HG03521 (cell line): ENCODE measurements around the gene NAV2.

Source experiments
- ATAC-seq: cut with Tn5 transposase; IDR thresholded peaks from one replicate; pipeline ENCODE4 v1.9.1; 2021; ENCODE audit warnings: mild to moderate bottlenecking, moderate library complexity; ENCODE audit not compliant: unreplicated experiment

NAV2 gene

DNA sequence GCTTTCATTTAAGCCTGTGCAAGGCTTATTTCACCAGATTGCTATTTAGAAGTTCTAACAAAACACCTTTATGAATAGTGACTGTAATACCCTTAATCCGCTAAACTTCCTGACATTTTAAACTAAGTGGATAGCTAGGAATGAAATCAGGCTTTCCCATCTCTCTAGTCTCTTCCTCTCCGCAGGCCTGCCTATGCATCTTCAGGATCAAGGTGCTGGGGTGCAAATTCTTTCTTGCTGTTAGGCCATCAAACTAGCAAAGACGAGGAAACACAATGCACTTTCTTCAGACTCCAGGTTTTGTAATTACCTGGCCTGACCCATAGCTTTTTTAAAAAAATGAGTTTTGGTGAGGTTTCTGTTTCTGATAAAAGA is 298.2 kb downstream of the NAV2 start:
- no peak for ATAC-seq

DNA sequence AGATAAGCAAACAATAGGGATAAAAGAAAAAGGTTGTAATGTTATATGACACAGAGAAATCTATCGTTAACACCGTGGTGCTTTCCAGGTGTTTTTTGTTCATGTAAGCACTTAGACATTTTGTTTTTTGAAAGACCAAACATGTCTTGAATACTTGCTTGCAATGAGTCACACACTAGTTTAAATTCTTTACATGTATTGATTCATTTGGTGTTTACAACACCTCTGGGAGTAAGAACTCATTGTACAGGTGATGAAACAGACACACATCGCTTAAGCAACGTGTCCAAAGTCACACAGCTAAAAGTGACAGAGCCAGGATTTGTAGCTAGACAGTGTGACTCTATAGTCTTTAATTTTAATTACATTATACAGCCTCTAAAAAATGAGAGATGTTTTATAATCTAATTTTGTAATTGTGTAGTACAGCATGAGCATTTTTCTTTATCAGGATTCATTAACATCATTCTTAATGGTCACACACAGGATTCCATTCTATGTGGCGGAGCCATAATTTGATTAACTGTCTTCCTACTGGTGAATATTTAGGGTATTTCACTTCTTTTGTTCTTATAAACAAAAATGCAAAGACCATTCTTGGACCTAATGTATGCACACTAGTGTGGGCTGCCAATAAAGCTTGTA is 298.8 kb downstream of the NAV2 start:
- ATAC-seq: no peak

DNA sequence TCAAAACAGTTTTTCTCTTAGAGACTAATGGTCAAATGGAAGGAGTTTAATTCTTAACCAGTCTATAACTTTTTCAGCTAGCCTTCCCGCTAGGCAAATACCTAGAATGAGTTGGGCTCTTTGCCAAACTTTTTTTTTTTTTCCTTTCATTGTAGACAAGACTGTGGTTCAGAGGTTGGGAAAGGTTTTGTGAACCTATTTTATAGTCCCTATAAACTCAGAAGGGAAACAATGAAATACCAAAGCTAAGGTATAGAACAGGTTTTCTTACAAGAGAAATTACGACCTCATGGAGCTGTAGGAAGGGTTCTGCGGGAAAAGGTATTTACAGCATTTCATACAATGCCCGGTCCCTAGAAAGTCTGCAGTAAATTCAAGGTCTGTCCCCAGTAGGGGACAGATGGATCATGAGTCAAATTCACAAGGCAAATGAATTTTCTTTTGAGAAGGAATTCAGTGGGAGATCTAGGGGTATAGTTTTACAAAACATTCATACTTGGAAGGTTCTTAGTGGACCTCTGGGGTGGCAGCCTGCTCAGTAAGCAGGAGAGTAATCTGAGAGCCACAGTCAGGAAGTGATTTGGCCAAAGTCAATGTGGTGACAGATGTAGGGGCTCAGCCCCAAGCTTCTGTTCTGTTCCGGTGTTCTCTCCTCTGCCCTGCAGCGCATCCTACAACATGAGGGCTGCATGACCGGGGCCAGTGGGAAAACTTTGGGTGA is 300.9 kb downstream of the NAV2 start:
- no peak for ATAC-seq

DNA sequence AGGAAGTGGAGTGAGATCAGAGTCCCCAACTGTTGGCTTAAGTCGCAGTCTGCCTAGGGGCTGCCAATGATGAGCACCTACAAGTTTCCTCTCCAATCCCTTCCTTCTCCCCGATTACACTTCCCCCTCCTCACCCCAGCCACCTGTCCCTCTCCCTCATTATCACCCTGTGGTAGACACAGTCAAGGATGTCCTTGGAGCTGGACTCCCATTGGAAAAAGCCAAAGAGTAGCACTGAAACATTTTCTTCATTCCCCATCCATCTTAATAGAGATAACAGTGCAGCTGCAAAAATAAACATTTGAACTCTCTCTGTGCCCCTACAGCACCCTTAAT is 301.4 kb downstream of the NAV2 start:
- ATAC-seq: no peak

DNA sequence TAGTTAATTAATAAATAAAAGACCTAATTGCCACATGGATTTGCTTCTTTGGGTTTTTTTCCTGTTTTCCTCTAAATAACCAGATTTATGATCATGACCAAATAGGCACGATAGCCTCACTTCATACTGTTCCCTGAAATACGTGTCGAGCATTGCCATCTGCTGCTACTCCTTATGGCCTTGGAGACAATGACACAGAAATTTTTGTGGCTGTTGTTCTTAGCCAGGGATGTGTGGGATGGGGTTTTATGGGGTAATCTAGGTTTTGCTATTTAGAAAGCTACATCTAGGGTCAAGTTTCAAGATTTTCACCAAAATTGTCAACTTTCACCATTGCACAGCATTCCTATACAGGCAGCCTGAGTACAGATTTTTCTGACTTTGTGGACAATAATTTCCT is 302.5 kb downstream of the NAV2 start:
- ATAC-seq: no peak

DNA sequence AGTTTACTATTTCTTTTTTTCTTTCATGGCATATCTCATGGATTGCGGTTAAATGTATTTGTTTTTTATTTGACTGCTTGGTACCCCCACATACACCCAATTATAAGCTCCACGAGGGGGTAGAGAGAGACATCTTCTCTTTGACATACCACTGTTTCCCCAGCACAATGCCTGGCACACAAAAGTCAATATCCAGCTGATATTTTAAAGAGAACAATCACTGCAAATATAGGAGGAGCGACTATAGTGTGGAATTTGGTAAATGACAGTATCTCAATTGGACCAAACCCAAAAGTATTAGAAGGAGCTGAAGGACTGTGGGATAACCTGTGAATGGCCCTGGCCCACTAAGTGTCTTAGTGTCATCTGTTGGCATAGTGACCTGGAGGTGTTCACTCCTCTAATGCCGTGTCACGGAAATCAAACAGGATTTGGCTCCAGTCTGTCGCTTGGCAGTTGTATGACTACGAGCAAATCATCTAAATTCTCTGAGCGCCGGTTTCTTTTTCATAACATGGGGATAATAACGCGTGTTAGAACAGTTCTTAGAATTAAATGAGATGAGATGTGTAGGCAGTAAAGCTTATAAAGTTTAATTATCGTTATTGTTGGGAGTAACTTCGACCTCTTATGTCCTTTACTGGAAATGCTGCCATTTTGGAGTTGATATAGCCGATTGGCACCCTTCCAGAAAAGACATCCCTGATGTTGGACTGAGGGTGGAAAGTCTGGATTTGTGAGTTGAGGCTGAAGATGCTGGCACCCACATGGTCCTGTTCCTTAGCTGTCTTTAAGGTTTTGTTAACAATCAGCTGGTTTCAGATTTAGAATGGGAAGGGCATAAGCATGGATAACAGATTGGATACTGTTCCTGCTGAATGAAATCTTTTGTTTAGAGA is 303.1 kb downstream of the NAV2 start:
- no peak for ATAC-seq

DNA sequence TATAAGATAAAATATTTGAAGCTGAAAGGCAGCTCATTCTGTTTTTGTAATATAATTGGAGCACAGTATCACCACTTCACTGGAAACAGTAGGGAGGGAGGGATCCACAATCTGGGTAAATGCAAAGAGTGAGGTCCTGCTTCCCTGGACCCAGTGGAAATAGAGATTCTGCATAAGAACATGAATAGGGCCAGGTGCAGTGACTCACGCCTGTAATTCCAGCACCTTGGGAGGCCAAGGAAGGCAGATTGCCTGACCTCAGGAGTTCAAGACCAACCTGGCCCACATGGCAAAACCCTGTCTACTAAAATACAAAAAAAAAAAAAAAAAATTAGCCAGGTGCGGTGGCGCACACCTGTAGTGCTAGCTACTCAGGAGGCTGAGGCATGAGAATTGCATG is 303.9 kb downstream of the NAV2 start:
- no peak for ATAC-seq

DNA sequence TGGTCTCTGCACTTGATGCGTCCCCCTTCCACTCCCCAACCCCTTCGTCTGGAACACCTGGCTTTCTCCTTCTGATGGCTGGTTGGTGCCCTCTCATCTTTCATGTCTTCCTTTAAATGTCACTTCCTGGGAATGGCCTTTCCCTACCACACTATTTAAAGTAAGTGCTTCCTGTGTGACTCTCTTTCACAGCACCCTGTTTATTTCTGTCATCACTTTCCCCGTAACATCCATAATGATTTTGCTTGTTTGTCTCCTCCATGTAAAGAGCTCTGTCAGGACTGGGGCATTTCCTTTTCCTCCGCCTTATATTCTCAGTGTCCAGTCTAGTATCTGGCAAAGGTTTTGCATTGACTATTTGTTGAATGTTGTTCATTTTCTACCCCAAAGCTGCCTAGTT is 304.7 kb downstream of the NAV2 start:
- ATAC-seq: no peak

DNA sequence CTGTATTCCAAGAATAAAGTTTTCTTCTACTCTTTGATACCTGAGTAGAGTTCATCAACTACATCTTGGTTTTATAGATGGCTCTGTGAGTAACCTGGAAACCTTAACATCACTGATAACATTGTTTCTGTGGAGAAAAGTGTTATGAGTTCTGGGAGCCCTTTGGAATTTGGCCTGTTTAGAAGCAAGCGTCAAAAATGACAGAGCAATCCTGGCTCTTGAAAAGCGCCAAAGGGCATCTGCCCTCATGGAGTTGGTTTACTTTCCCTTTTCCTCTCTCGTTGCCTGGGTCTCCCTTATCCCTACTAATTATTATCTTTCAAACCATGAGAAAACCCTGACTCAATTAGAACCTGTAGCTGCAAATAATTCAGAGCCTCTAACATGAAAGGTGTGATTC is 307.6 kb downstream of the NAV2 start:
- no peak for ATAC-seq

DNA sequence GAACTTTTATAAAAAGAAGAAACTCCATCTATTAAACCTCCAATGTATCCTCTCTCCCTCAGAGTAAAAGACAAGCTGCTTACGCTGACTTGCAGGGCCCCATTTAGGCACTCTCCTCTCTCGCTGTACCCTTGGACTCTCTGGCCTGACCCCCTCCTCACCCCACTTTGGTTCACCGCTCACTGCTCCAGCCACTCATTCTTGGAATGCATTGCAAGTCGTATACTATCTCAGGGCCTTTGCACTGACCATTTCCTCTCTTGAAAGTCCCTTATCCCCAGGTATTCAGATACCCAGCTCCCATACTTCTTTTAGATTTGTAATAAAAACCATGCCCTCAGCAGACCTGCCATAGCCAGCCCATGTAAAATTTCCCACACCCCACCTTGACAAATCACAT is 308.1 kb downstream of the NAV2 start:
- no peak for ATAC-seq

DNA sequence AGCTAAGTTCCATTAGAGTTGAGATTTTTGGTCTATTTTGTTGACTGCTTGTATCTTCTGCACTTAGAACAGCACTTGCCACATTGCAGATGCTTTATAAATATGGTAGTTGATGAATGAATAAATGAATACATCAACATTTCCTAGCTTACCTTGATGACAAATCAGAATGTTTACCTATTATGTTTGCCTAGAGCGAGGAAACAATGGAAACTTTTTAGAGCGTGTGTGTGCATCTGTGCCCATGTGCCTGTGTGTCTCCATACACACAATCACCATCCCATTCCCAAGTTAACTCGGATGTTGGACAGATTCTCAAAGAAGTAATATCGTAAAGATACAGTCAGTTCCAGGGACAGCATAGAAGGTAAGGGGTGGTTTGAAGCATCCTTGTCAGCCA is 308.6 kb downstream of the NAV2 start:
- ATAC-seq: no peak

DNA sequence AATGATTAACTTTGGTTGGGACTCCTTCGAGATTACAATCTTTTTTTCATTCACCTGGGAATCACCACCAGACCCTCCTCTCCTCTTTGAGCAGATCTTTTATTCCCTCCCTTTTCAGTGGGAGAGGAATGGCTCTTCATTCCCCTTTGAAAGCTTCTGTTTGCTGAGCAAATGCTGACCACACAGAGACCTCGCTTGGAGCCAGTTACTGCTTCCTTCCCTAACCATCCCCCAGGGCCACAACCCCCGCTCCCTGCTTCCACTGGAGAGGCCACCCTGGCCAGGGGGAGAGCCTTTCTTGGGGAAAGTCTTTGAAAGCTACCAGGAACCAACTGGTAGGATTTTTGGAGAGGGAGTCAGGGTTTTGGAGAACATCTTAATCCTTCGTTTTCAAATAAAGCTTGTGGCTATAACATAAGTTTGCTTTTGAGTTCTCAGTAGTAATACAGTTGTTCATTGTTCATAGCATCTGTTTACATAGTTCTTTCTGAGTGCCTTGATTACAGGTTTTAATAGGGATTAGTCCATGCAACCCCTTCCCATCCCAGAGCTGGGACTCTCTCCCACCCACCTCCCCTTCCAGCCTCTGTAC is 309.2 kb downstream of the NAV2 start:
- no peak for ATAC-seq

DNA sequence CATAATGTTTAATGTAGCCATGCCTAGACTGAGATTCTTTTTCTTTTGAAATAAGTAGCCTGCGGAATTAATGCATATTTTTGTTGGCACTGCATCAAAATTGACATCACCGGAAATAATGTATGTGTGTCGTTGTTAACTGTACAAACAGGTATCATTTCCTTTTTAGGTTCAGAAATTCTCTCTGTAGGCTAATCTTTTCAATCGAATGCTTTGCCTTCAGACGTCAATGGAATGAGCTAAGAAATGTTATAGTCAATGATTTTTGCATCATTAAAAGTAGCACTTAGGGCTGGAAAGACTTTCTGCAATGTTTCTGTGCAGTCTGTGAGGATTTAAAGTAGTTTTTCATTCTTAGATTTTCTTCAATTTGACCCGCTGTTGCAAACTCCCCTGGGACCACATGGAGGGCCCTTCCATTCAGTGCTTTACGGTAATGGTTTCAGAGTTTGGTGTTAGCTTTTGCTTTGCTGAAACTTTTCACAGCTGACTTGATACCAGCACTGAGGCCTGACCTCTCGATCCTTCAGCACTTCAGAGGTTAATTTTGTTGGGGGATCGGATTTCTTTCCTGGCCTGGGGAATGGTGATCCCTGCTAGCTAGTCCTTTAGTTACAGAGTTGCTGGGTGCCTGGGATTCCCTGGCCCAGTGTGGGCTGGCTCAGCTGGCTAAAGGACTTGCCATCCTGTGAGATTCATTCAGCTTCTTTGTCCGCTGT is 309.9 kb downstream of the NAV2 start:
- no peak for ATAC-seq

DNA sequence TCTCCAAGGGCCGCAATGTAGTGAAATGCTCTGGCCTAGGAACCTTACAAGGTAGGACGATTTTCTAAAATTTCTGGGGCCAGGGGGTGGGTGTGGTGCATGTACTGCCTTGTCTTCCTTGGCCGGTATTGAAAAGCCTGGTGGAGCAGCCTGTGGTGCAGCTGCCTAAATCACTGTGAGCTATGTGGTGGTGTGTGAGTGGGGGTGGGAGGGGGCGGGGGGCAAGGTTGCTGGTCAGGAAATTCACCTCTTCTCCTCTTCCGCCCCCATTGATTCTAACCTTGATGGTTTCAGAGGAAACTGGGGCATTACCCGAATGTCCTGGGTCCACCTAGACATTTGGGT is 310.4 kb downstream of the NAV2 start:
- ATAC-seq: no peak

DNA sequence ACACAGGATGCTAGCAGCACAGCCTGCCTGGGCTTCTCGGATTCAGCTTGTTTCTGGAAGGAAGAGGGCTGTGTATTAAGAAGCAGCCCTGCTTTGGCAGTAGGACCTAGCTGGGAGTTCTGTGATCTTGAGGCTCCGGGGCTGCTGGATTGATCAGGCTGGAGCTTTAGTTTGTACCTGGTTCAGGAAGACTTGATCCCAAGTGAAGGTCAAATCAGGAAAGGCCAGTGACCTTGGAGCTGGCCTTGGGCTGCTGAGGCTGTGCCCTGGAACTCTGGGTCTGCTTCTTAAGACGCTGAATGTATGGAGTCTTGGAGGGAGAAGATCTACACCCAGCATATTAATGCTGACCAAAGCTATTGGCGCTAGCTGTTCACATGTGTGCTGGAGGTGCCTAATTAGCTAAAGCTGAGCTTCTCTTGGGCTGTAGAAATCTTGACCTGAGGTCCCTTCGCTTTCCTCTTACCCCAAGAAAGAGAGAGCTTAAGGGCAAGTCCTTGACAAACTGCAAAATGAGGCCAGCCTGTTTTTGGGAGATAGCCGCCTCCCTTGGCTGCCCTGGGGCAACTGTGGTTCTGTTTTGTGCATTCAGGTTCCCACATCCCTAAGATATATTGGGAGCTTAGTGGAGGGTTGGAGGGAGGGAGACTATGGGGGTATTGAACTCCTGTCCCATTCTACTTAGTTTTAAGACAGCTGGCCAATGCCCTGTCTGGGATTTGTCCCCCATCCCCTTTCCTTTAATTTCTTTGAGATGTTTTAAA is 311.7 kb downstream of the NAV2 start:
- ATAC-seq: no peak

DNA sequence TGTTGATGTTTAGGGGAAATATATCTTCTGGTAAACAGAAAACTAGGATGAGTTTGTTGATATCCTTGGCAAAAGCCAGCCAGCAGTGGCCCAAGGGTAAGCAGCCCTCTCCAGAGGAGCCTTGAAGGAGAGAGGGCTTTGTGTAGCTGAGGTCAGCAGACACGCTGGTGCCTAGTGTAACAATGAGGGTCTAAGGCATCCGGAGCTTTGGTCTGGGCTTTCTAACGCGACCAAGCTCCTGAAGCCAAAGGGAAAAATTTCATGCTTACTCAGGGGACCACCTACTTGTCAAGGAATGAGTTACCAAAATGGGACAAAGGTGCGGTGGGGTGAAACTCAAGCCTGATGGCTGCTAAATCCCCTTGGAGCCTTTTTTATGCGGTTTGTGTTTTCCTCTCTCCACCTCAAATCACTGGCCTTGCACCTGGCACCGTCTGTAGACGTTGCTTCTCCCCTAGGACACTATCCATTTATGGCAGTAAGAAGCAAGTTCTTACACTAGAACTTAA is 312.7 kb downstream of the NAV2 start:
- no peak for ATAC-seq

DNA sequence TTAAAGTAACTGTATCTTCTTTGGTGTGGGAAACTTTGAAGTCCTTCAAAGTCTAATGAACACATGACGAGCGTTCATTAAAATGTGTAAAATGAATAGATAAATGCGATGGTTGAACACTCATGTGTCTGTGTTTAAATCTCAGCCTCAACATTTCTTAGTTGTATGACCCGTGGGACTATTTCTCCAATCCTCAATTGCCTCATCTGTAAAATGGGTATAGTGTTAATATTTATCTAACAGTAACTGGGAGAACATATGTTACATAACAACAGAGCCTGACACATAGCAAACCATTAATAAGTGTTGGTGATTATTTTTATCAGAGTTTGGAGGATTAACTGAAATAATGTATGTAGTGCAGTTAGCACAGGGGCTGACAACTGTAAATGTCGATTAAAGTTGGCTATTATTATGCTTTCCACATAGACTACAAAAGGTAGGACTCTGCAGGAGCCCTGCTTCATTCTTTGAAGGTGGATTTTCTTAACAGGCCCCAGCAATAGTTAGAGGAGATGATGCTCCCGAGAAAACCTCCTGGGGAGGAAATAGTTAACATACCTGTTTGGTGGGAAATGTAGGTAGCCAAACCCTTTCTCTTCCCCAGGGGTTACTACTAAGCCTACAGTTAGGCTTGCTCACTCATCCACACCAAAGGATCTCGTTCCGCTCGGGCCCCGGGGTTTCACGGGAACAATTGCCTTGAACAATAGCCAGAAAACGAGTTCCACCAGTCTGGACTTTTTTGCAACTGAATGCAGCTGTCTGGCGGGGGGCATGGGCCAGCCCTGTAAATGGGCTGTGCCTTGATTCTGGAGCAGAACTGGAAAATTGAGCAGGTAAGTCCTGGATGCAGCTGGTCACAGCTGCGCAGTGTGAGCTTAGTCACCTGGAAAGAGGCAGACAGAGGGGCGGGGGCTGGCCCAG is 314.3 kb downstream of the NAV2 start:
- no peak for ATAC-seq

DNA sequence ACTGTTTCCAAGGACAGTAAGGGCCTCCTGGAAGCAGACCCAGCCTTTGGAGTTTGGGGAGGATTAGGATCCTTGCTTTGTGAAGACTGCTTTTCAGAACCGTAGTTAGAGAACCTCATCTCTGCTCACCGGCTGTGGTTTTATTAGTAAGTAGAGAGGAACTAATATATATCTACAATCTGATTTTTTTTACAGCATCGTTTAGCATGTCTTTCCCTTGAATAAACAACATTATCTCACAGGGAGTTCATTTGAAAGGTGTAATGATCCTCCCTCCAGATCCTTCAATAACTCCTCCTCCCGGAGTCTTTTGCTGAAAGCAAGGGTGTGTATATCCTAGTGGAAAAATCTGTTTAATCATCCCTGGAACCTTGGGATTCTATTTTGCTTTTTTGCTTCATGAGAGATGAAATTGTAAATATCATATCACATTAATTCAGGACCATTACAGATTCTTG is 314.9 kb downstream of the NAV2 start:
- ATAC-seq: no peak

DNA sequence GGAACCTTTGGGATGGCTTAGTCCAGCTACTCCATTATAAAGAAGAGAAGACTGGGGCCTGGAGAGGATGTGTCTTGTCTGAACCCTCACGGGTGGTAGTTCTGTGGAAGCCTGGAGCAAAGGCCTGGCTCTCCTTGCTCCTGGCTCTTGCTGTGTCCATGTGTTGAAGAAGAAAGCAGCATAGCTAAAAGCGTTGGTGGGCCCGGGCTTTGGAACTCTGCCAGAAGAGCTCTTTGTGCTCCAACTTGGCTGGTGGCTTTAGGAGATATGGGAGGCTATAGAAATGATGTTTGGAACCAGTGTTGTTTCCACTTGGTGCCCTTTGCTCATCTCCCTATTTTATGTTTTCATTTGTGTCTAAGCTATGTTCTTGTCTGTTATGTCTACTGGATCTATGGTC is 316.6 kb downstream of the NAV2 start:
- no peak for ATAC-seq
